Measurements from ENCODE around the gene RFTN1. TPM values are rescaled to one million over a fixed set of nuclear protein-coding genes. Genes with fewer than 3 reads are reported as not detected.

The RFTN1 gene
- total and polyA plus RNA-seq, 4 donors: 4.4 to 20.4 (median 11.9) TPM

DNA sequence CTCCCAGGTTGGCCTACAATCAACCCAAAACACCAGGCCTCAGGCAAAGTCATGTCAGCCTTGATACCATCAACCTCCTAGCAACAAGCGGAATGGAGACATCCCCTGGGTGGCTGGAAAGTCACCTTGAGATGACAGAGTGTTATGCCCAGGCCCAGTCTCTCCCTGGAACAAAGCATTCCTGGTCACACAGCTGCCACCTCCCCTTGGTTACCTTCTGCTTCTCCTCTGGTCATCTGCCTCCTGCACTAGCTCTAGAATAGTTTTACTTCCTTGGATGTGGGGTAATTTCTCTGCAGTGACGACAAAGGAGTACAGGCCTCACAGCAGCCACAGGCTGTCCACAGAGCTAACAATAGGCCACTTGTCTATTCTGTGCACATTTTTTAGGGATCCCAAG lies 114.9 kb downstream of the RFTN1 start (continued):
- TF ChIP-seq HNF4A (conservative IDR thresholded peaks at IDR 0.05): no peak

DNA sequence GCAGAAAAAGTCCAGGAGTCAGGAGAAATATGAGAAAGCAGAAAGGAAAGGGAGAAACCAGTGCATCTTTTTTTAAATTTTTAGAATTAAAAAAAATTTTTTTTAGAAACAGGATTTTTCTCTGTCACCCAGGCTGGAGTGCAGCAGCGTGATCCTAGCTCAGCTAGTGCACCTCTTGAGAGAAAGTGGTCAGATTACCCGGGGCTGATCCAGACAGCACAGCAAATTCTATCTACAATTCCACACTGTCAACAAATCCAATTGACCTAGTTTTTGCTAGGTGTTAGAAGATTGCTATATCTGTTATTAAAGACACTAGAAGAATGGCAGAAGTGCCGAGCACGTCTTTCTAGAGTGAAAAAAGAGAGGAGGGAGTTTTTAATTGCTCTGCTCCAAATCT lies 117.3 kb downstream of the RFTN1 start:
- no peaks in the 10 kb centered on the region for H3K36me3 ChIP-seq (ENCODE audit: control insufficient read depth in 4 of 4, insufficient read depth in 3 of 4, low read depth in 1 of 4, low read length in 3 of 4)
- 82% methylated on average over 4 of the region's 4 CpGs for WGBS
- no peak overlapping the region for H3K27ac ChIP-seq (ENCODE audit: low read depth in 1 of 2, low read length in 2 of 2)
- H3K9me3 ChIP-seq (ENCODE audit: control insufficient read depth in 4 of 4, low read length in 3 of 4): no peaks in the 10 kb centered on the region
- H3K9ac ChIP-seq (ENCODE audit: low read depth in 1 of 2, low read length in 2 of 2): no peak overlapping the region
- no peaks in the 10 kb centered on the region for H3K27me3 ChIP-seq (ENCODE audit: control insufficient read depth in 4 of 4, insufficient read depth in 4 of 4, low read length in 3 of 4)
- peaks cover 0 to 1% (median 0%) of the 10 kb centered on the region in 4 donors for H3K4me1 ChIP-seq (ENCODE audit: control insufficient read depth in 4 of 4, insufficient read depth in 4 of 4, low read length in 3 of 4)
- H3K4me3 ChIP-seq (ENCODE audit: low read depth in 1 of 3, low read length in 3 of 3): no peak overlapping the region
- no peak for TF ChIP-seq NR2F2 (IDR thresholded peaks at IDR 0.05)
- TF ChIP-seq, protein P1, sequence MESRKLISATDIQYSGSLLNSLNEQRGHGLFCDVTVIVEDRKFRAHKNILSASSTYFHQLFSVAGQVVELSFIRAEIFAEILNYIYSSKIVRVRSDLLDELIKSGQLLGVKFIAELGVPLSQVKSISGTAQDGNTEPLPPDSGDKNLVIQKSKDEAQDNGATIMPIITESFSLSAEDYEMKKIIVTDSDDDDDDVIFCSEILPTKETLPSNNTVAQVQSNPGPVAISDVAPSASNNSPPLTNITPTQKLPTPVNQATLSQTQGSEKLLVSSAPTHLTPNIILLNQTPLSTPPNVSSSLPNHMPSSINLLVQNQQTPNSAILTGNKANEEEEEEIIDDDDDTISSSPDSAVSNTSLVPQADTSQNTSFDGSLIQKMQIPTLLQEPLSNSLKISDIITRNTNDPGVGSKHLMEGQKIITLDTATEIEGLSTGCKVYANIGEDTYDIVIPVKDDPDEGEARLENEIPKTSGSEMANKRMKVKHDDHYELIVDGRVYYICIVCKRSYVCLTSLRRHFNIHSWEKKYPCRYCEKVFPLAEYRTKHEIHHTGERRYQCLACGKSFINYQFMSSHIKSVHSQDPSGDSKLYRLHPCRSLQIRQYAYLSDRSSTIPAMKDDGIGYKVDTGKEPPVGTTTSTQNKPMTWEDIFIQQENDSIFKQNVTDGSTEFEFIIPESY (IDR thresholded peaks at IDR 0.05): no peak
- TF ChIP-seq HNF4G (IDR thresholded peaks at IDR 0.05): no peak
- no peak for TF ChIP-seq RAD21 (IDR thresholded peaks at IDR 0.05)
- TF ChIP-seq JUND (IDR thresholded peaks at IDR 0.05): no peak
- TF ChIP-seq FOXA1 (IDR thresholded peaks at IDR 0.05): no peak
- TF ChIP-seq YY1 (IDR thresholded peaks at IDR 0.05): no peak
- no peak for TF ChIP-seq SP1 (IDR thresholded peaks at IDR 0.05)
- TF ChIP-seq TAF1 (conservative IDR thresholded peaks at IDR 0.05): no peak
- TF ChIP-seq, protein P2, sequence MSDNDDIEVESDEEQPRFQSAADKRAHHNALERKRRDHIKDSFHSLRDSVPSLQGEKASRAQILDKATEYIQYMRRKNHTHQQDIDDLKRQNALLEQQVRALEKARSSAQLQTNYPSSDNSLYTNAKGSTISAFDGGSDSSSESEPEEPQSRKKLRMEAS (IDR thresholded peaks at IDR 0.05): no peak
- TF ChIP-seq, protein P3, sequence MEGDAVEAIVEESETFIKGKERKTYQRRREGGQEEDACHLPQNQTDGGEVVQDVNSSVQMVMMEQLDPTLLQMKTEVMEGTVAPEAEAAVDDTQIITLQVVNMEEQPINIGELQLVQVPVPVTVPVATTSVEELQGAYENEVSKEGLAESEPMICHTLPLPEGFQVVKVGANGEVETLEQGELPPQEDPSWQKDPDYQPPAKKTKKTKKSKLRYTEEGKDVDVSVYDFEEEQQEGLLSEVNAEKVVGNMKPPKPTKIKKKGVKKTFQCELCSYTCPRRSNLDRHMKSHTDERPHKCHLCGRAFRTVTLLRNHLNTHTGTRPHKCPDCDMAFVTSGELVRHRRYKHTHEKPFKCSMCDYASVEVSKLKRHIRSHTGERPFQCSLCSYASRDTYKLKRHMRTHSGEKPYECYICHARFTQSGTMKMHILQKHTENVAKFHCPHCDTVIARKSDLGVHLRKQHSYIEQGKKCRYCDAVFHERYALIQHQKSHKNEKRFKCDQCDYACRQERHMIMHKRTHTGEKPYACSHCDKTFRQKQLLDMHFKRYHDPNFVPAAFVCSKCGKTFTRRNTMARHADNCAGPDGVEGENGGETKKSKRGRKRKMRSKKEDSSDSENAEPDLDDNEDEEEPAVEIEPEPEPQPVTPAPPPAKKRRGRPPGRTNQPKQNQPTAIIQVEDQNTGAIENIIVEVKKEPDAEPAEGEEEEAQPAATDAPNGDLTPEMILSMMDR (IDR thresholded peaks at IDR 0.05; ENCODE audit: low read depth, low read length, missing input control): no peak
- TF ChIP-seq FOXA2 (IDR thresholded peaks at IDR 0.05): no peak
- TF ChIP-seq, protein P4, sequence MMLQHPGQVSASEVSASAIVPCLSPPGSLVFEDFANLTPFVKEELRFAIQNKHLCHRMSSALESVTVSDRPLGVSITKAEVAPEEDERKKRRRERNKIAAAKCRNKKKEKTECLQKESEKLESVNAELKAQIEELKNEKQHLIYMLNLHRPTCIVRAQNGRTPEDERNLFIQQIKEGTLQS (IDR thresholded peaks at IDR 0.05): no peak
- no peak for TF ChIP-seq GABPA (IDR thresholded peaks at IDR 0.05 in 1 of 2, conservative IDR thresholded peaks at IDR 0.05 in 1 of 2)
- no peak for TF ChIP-seq RXRA (IDR thresholded peaks at IDR 0.05)
- DNase-seq (ENCODE audit: low spot score): no peak

DNA sequence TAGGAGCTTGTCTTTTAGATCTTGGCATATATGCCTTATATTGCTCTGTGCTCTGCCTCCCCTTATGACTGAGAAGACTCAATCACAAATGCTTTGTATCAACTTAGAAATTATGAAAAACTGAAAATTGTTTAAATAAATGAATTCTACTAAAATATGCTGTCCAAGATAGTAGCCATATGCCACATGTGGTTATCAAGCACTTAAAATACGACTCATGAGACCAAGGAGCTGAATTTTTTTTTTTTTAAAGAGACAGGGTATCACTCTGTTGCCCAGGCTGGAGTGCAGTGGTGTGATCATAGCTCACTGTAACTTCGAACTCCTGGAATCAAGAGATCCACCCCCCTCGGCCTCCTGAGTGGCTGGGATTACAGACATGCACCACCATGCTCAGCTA lies 118.3 kb downstream of the RFTN1 start:
- no peak for DNase-seq (ENCODE audit: low spot score)
- H3K27me3 ChIP-seq (ENCODE audit: control insufficient read depth in 4 of 4, insufficient read depth in 4 of 4, low read length in 3 of 4): no peaks in the 10 kb centered on the region
- TF ChIP-seq YY1 (IDR thresholded peaks at IDR 0.05) (no peak), FOXA1 (IDR thresholded peaks at IDR 0.05) (no peak), HNF4G (IDR thresholded peaks at IDR 0.05) (no peak), TAF1 (conservative IDR thresholded peaks at IDR 0.05) (no peak), RAD21 (IDR thresholded peaks at IDR 0.05) (no peak), EGR1 (IDR thresholded peaks at IDR 0.05; ENCODE audit: low read depth in 2 of 2) (no peak), HNF4A (conservative IDR thresholded peaks at IDR 0.05) (no peak)
- TF ChIP-seq, protein P4 (IDR thresholded peaks at IDR 0.05): no peak
- TF ChIP-seq, protein P3 (IDR thresholded peaks at IDR 0.05; ENCODE audit: low read depth, low read length, missing input control): no peak
- WGBS: 72% methylated on average over 3 of the region's 3 CpGs
- no peak overlapping the region for H3K27ac ChIP-seq (ENCODE audit: low read depth in 1 of 2, low read length in 2 of 2)
- H3K9ac ChIP-seq (ENCODE audit: low read depth in 1 of 2, low read length in 2 of 2): no peak overlapping the region
- no peaks in the 10 kb centered on the region for H3K36me3 ChIP-seq (ENCODE audit: control insufficient read depth in 4 of 4, insufficient read depth in 3 of 4, low read depth in 1 of 4, low read length in 3 of 4)
- no peaks in the 10 kb centered on the region for H3K9me3 ChIP-seq (ENCODE audit: control insufficient read depth in 4 of 4, low read length in 3 of 4)
- no peak overlapping the region for H3K4me3 ChIP-seq (ENCODE audit: low read depth in 1 of 3, low read length in 3 of 3)
- H3K4me1 ChIP-seq (ENCODE audit: control insufficient read depth in 4 of 4, insufficient read depth in 4 of 4, low read length in 3 of 4): peaks cover 0 to 1% (median 0%) of the 10 kb centered on the region in 4 donors

Measured in liver (tissue), 9 donors.